GM18517 (cell line): ENCODE results near the gene KRTAP21-3.

Source experiments
- ATAC-seq: cut with Tn5 transposase; IDR thresholded peaks from one replicate; pipeline ENCODE4 v1.9.1; 2021; ENCODE audit warnings: mild to moderate bottlenecking, moderate library complexity; ENCODE audit not compliant: unreplicated experiment

KRTAP21-3 gene

DNA sequence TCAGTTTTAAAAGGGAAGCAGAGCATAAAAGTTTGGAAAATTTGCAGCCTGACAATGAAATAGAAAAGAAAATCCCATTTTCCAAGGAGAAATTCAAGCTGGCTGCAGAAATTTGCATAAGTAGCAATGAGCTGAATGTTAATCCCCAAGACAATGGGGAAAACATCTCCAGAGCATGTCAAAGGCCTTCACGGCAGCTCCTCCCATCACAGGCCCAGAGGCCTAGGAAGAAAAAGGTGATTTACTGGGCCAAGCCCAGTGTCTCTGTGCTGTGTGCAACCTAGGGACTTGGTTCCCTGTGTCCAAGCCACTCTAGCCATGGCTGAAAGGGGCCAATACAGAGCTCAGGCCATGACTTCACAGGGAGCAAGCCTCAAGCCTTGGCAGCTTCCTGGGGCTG, 49.8 kb downstream of the KRTAP21-3 start:
- ATAC-seq = no peak
